Fibroblast of lung (primary cell): Measurements from ENCODE around the gene FGGY. TPM values are rescaled to one million over a fixed set of nuclear protein-coding genes. Genes with fewer than 3 reads are reported as not detected.
A peak's percentile ranks its signal among the peaks of the same experiment; 100 is the strongest.

Experiments used
- DNase-seq, 2 donors: peaks; one replicate each; pipeline versions ENCODE4 v3.0.0 to v3.0.0-alpha.2; 2010; ENCODE audit warnings: low read depth in 2 of 2
- H2AFZ ChIP-seq: 2 replicates; pipeline ENCODE4 v1.5.1; 2012; ENCODE audit warnings: low read length, control low read depth, inconsistent platforms
- H3K27ac ChIP-seq: 2 replicates; pipeline ENCODE4 v1.5.1; 2011; ENCODE audit warnings: low read length, control low read depth; ENCODE audit not compliant: insufficient read depth
- H3K27me3 ChIP-seq: 2 replicates; pipeline ENCODE4 v1.5.1; 2011; ENCODE audit warnings: mild to moderate bottlenecking, low read length; ENCODE audit not compliant: control insufficient read depth, insufficient read depth
- H3K36me3 ChIP-seq: 2 replicates; pipeline ENCODE4 v1.5.1; 2011; ENCODE audit warnings: low read length; ENCODE audit not compliant: control insufficient read depth, insufficient read depth
- H3K4me1 ChIP-seq: 2 replicates; pipeline ENCODE4 v1.5.1; 2011; ENCODE audit warnings: low read length; ENCODE audit not compliant: control insufficient read depth, insufficient read depth; ENCODE audit errors: extremely low read depth
- H3K4me2 ChIP-seq: 2 replicates; pipeline ENCODE4 v1.5.1; 2011; ENCODE audit warnings: low read length, control low read depth; ENCODE audit not compliant: insufficient read depth; ENCODE audit errors: extremely low read depth
- H3K4me3 ChIP-seq, 4 experiments: fragments of 200-600 bp in 1 of 4; sonication (generic) in 1 of 4; replicated peaks in 1 of 4; 2 replicates each; pipeline ENCODE4 v1.5.1; 2011 to 2016; ENCODE audit warnings: low read length in 4 of 4, low read depth in 3 of 4, mild to moderate bottlenecking in 3 of 4, control low read depth in 2 of 4, inconsistent platforms in 1 of 4, mixed read lengths in 1 of 4; ENCODE audit not compliant: insufficient read depth in 1 of 4; ENCODE audit errors: control extremely low read depth in 1 of 4
- H3K79me2 ChIP-seq: 2 replicates; pipeline ENCODE4 v1.5.1; 2012; ENCODE audit warnings: mild to moderate bottlenecking, low read length, inconsistent platforms; ENCODE audit not compliant: control insufficient read depth, insufficient read depth
- H3K9ac ChIP-seq: 2 replicates; pipeline ENCODE4 v1.5.1; 2011; ENCODE audit warnings: mild to moderate bottlenecking, low read length, control low read depth; ENCODE audit not compliant: insufficient read depth
- H3K9me3 ChIP-seq: 2 replicates; pipeline ENCODE4 v1.5.1; 2012; ENCODE audit warnings: low read depth, low read length; ENCODE audit not compliant: control insufficient read depth, insufficient read depth
- H4K20me1 ChIP-seq: 2 replicates; pipeline ENCODE4 v1.5.1; 2011; ENCODE audit warnings: low read length; ENCODE audit not compliant: control insufficient read depth, insufficient read depth; ENCODE audit errors: extremely low read depth
- EZH2 ChIP-seq: IDR thresholded peaks from 2 replicates; pipeline ENCODE4 v1.5.1; 2012; ENCODE audit warnings: low read length, control low read depth, mild to moderate bottlenecking; ENCODE audit errors: missing control alignments
- polyA minus RNA-seq: library from RNA; depleted of rRNA, polyadenylated mRNA; stranded (reverse); fragments of >200 nt; gene quantifications from 2 replicates; pipeline ENCODE4 v1.2.3, GENCODE V29; 2011; ENCODE audit warnings: low replicate concordance
- polyA plus RNA-seq, 2 donors: library from polyadenylated mRNA; depleted of rRNA in 1 of 2; stranded (reverse) in 1 of 2; unstranded in 1 of 2; fragments of >200 nt; gene quantifications; 2 replicates each; pipeline ENCODE4 v1.2.1, GENCODE V29; 2011 to 2012; ENCODE audit warnings: missing spikeins in 1 of 2
- total RNA-seq: library from RNA; depleted of rRNA; stranded (reverse); fragments of >200 nt; gene quantifications from 2 replicates; pipeline ENCODE4 v1.2.1, GENCODE V29; 2014
- TF ChIP-seq, protein P1 (sequence below), 2 donors: IDR thresholded peaks in 1 of 2; conservative IDR thresholded peaks in 1 of 2; 1 replicate in 1 of 2; 2 replicates in 1 of 2; pipeline ENCODE4 v1.5.1; 2011 to 2012; ENCODE audit warnings: low read length in 2 of 2, control low read depth in 1 of 2, inconsistent platforms in 1 of 2, low read depth in 1 of 2, mild to moderate bottlenecking in 1 of 2

The FGGY gene, protein sequence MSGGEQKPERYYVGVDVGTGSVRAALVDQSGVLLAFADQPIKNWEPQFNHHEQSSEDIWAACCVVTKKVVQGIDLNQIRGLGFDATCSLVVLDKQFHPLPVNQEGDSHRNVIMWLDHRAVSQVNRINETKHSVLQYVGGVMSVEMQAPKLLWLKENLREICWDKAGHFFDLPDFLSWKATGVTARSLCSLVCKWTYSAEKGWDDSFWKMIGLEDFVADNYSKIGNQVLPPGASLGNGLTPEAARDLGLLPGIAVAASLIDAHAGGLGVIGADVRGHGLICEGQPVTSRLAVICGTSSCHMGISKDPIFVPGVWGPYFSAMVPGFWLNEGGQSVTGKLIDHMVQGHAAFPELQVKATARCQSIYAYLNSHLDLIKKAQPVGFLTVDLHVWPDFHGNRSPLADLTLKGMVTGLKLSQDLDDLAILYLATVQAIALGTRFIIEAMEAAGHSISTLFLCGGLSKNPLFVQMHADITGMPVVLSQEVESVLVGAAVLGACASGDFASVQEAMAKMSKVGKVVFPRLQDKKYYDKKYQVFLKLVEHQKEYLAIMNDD
- total RNA-seq = 32.1 and 32.4 TPM in 2 replicates
- polyA plus RNA-seq = 9.5 and 9.7 TPM in 2 replicates
- 9.7 and 10.6 TPM in 2 replicates for polyA plus RNA-seq (2012)
- polyA minus RNA-seq = 20.0 and 26.2 TPM in 2 replicates

DNA sequence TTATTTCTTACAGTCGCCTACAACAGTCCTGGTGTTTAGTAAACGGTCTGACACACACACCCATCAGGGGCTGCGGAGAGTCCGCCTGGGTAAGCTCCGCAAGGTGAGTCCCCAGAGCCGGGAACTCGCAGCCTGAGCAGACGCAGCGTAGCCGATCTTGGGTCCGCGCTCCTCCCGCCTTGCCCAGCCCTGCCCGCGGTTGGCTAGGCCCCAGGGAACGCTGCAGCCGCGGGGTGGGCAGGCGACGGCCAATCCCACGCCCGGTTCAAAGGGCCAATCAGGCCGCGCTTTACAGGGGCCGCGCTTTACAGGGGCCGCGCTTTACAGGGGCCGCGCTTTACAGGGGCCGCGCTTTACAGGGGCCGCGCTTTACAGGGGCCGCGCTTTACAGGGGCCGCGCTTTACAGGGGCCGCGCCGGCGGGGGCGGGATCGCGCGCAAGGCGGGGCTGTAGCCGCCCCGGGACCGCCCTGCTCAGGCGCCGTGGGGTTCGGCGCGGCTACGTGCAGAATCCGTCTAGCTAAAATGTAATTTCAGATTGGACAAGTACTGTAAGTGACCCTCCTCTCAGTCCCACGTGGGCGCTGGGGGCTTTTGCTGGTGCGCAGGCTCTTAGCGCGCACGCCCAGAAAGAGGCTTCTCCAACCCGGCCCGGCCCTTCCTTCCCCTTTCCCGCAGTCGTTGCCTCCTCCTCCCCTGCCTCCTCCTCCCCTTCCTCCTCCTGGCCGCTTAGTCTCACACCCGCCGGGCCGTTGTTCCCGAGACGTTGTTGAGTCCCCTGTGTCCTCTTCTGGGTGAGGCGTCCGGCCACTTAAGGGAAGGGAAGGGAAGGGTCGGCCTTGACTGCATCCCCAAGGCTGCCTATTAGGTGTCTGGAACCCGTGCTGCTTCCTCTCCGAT is at the start of gene FGGY:
Gene FGGY, plus strand, starts transcription at position 737 of the 899 bp plus-strand sequence. CDS start 24,456 bp downstream, outside the sequence.
- Histone ChIP-seq H3K9me3 (no peaks in the 10 kb centered on the region), H3K36me3 (no peaks in the 10 kb centered on the region), H3K4me1 (peaks cover 9% of the 10 kb centered on the region), H4K20me1 (no peaks in the 10 kb centered on the region), H3K27me3 (no peaks in the 10 kb centered on the region), H3K4me3 (peak within 1 kb of the TSS; percentile 67 to 82 (median 70)), H2AFZ (peak within 1 kb of the TSS; percentile 76), H3K4me2 (peak within 1 kb of the TSS; percentile 98), H3K9ac (peak within 1 kb of the TSS; percentile 72), H3K79me2 (no peaks in the 10 kb centered on the region), H3K27ac (peak within 1 kb of the TSS; percentile 88)
- peak; percentile 99 for DNase-seq
- no peak for TF ChIP-seq EZH2
- TF ChIP-seq, protein P1, sequence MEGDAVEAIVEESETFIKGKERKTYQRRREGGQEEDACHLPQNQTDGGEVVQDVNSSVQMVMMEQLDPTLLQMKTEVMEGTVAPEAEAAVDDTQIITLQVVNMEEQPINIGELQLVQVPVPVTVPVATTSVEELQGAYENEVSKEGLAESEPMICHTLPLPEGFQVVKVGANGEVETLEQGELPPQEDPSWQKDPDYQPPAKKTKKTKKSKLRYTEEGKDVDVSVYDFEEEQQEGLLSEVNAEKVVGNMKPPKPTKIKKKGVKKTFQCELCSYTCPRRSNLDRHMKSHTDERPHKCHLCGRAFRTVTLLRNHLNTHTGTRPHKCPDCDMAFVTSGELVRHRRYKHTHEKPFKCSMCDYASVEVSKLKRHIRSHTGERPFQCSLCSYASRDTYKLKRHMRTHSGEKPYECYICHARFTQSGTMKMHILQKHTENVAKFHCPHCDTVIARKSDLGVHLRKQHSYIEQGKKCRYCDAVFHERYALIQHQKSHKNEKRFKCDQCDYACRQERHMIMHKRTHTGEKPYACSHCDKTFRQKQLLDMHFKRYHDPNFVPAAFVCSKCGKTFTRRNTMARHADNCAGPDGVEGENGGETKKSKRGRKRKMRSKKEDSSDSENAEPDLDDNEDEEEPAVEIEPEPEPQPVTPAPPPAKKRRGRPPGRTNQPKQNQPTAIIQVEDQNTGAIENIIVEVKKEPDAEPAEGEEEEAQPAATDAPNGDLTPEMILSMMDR (conservative IDR thresholded peaks at IDR 0.05 in 1 of 2, IDR thresholded peaks at IDR 0.05 in 1 of 2; ENCODE audit: low read depth in 1 of 2, low read length in 2 of 2) = no peak

DNA sequence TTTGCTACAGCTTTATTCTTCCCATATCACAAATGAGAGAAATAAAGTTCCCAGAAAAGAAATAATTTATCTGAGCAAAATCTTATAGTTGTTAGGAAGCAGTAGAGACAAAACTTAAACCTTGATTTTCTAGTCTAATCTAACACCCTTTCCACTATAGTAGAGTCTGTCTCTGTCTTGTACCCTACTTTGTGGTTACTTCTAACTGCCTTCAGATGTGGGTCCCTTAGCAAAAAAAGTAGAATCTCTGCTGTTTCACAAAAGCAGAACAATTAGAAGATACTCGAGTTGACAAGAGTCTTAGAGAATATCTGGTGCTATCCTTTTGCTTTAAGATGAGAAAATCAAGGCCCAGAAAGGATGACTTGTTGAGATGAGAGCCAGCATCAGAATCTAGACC is 48.1 kb upstream of the FGGY start:
- Histone ChIP-seq H2AFZ (no peak overlapping the region), H3K4me3 (no peak overlapping the region), H3K27ac (no peak overlapping the region), H3K36me3 (no peaks in the 10 kb centered on the region), H3K79me2 (no peaks in the 10 kb centered on the region), H4K20me1 (no peaks in the 10 kb centered on the region), H3K9ac (no peak overlapping the region), H3K9me3 (no peaks in the 10 kb centered on the region), H3K4me2 (no peak overlapping the region), H3K27me3 (no peaks in the 10 kb centered on the region), H3K4me1 (no peaks in the 10 kb centered on the region)
- no peak for DNase-seq
- TF ChIP-seq, protein P1 (conservative IDR thresholded peaks at IDR 0.05 in 1 of 2, IDR thresholded peaks at IDR 0.05 in 1 of 2; ENCODE audit: low read depth in 1 of 2, low read length in 2 of 2) = no peak
- no peak for TF ChIP-seq EZH2
